Panc1 (cell line): Measurements from ENCODE around the gene LRP2. TPM values are rescaled to one million over a fixed set of nuclear protein-coding genes. Genes with fewer than 3 reads are reported as not detected.
A peak's percentile ranks its signal among the peaks of the same experiment; 100 is the strongest.

Experiments used
- ATAC-seq: fragments of 200-7000 bp; cut with Tn5 transposase; 2 replicates; pipeline ENCODE4 v1.9.1; 2020; ENCODE audit warnings: mild to moderate bottlenecking, moderate library complexity
- BruUV-seq: library from RNA; stranded (reverse); fragments of 400-500 nt; replicated peaks from 2 replicates; lab custom pipeline; 2021; lab: Mats Ljungman, UMichigan
- CTCF ChIA-PET: fragments of 300-600 bp; sonication (Branson Sonifier 250); formaldehyde crosslinking; loops from one replicate; lab custom pipeline; 2022; ENCODE audit warnings: antibody characterized with exemption; lab: Charles Lee
- POLR2A ChIA-PET: fragments of 300-600 bp; sonication (Branson Sonifier 250); formaldehyde crosslinking; loops from one replicate; lab custom pipeline; 2022; ENCODE audit warnings: antibody characterized with exemption; lab: Charles Lee
- DNase-seq: peaks from one replicate; pipeline ENCODE4 v3.0.0-alpha.2; 2010; ENCODE audit warnings: low read depth, low spot score
- H3K27ac ChIP-seq: 2 replicates; pipeline ENCODE4 v1.5.1; 2011; ENCODE audit warnings: mild to moderate bottlenecking, low read length, inconsistent platforms
- H3K27me3 ChIP-seq: fragments of 200-500 bp; sonication (Bioruptor generic); 2 replicates; pipeline ENCODE4 v1.6.0; 2014; ENCODE audit warnings: low read length, inconsistent platforms; ENCODE audit not compliant: control insufficient read depth, insufficient read depth
- H3K36me3 ChIP-seq: fragments of 200-500 bp; sonication (Bioruptor generic); 2 replicates; pipeline ENCODE4 v1.5.1; 2014; ENCODE audit warnings: inconsistent platforms, mild to moderate bottlenecking, low read length, moderate library complexity; ENCODE audit not compliant: control insufficient read depth, insufficient read depth
- H3K4me1 ChIP-seq: 2 replicates; pipeline ENCODE4 v1.5.1; 2011; ENCODE audit warnings: inconsistent platforms, mild to moderate bottlenecking, low read length, moderate library complexity; ENCODE audit not compliant: control insufficient read depth, insufficient read depth
- H3K4me3 ChIP-seq, 2 experiments: 2 replicates each; pipeline ENCODE4 v1.5.1; 2011 to 2012; ENCODE audit warnings: low read depth in 2 of 2, low read length in 2 of 2, mild to moderate bottlenecking in 2 of 2, inconsistent platforms in 1 of 2, moderate library complexity in 1 of 2
- H3K9me3 ChIP-seq: fragments of 200-500 bp; sonication (Bioruptor generic); 2 replicates; pipeline ENCODE4 v1.5.1; 2014; ENCODE audit warnings: low read depth, mild to moderate bottlenecking, inconsistent platforms, low read length, moderate library complexity; ENCODE audit not compliant: control insufficient read depth, insufficient read depth
- CTCF ChIP-seq: fragments of 450-650 bp; IDR thresholded peaks from 2 replicates; pipeline ENCODE4 v1.5.1; 2017; ENCODE audit warnings: mild to moderate bottlenecking
- POLR2AphosphoS5 ChIP-seq: IDR thresholded peaks from 2 replicates; pipeline ENCODE4 v1.6.1; 2012; ENCODE audit warnings: mild to moderate bottlenecking, low read depth, low read length, moderate library complexity
- REST ChIP-seq, 2 experiments: IDR thresholded peaks; 2 replicates each; pipeline ENCODE4 v1.6.1; 2011 to 2012; ENCODE audit warnings: low read depth in 2 of 2, control low read depth in 1 of 2, low read length in 1 of 2, mild to moderate bottlenecking in 1 of 2, moderate library complexity in 1 of 2; ENCODE audit not compliant: insufficient read depth in 1 of 2
- SIN3A ChIP-seq: IDR thresholded peaks from 2 replicates; pipeline ENCODE4 v1.6.1; 2012; ENCODE audit warnings: low read depth, mild to moderate bottlenecking, low read length, moderate library complexity, borderline replicate concordance; ENCODE audit not compliant: insufficient read depth
- TCF7L2 ChIP-seq: IDR thresholded peaks from 2 replicates; pipeline ENCODE4 v1.6.1; 2011; ENCODE audit warnings: mild to moderate bottlenecking, low read depth, low read length, inconsistent platforms
- in situ Hi-C: cut with HindIII; loops from 2 replicates; pipeline ENCODE4 v1.10.0; 2016; ENCODE audit warnings: low sequenced_read_pairs, low pct_unique_long_range_greater_than_20kb
- intact Hi-C: fragments of 100-400 bp; cut with micrococcal nuclease; formaldehyde crosslinking; loops from one replicate; pipeline ENCODE4 v1.10.0; 2022; ENCODE audit not compliant: unreplicated experiment
- total RNA-seq: library from RNA; stranded (reverse); gene quantifications from one replicate; pipeline ENCODE4 v1.2.1, GENCODE V29; 2021; ENCODE audit not compliant: unreplicated experiment

The LRP2 gene
- total RNA-seq, 1 experiment from 2014 or later, result 0.10 TPM

- H3K4me1 ChIP-seq, result no peaks in the 10 kb centered on the region
- BruUV-seq, result no TSS peak
- H3K36me3 ChIP-seq, result no peaks in the 10 kb centered on the region
- ChIA-PET CTCF (no interaction called here), POLR2A (no interaction called here)
- ATAC-seq (no peak), DNase-seq (no peak)
- intact Hi-C loops, result no loop called here
- H3K4me3 ChIP-seq, result no peak overlapping the region
- no peaks in the 10 kb centered on the region for H3K9me3 ChIP-seq
- no peak overlapping the region for H3K27ac ChIP-seq
- no peaks in the 10 kb centered on the region for H3K27me3 ChIP-seq
- TF ChIP-seq POLR2AphosphoS5, result no peak
- no peak for TF ChIP-seq CTCF
- no peak for TF ChIP-seq REST (IDR thresholded peaks at IDR 0.05; ENCODE audit: insufficient read depth in 1 of 2, low read depth in 2 of 2, low read length in 1 of 2)
- no peak for TF ChIP-seq SIN3A
- no peak for TF ChIP-seq TCF7L2
- in situ Hi-C loops, result no loop called here
These were observed 218.3 kb downstream of the LRP2 start for GRCh38 chr2:169143998-169144397.

- peak; percentile 52 for DNase-seq
- Histone ChIP-seq H3K27me3 (no peaks in the 10 kb centered on the region), H3K4me3 (no peak overlapping the region), H3K4me1 (no peaks in the 10 kb centered on the region), H3K27ac (no peak overlapping the region), H3K9me3 (no peaks in the 10 kb centered on the region), H3K36me3 (no peaks in the 10 kb centered on the region)
- POLR2A ChIA-PET, result no interaction called here
- ATAC-seq, result peak; percentile 82
- TF ChIP-seq TCF7L2 (no peak), CTCF (peak; percentile 92)
- intact Hi-C loops, result no loop called here
- CTCF ChIA-PET, result interaction anchor here (1.1 to 1.4 kb wide), 2 partner anchors 10 to 255 kb away, joined by 3 to 4 read pairs; no protein-coding TSS in a partner anchor
- no TSS peak for BruUV-seq
- in situ Hi-C loops, result no loop called here
These were observed 220.5 kb downstream of the LRP2 start for GRCh38 chr2:169141713-169142352.
